ENCODE measurements around the gene SPATS2.

- TF ChIP-seq CTCF (conservative IDR thresholded peaks at IDR 0.05; ENCODE audit: low read depth, low read length) = no peak
- no peak for TF ChIP-seq RAD21 (IDR thresholded peaks at IDR 0.05; ENCODE audit: low read length)
- TF ChIP-seq BHLHE40 (IDR thresholded peaks at IDR 0.05; ENCODE audit: low read depth, low read length) = no peak
- TF ChIP-seq POLR2A (IDR thresholded peaks at IDR 0.05; ENCODE audit: low read depth, low read length) = no peak
- TF ChIP-seq FOS (IDR thresholded peaks at IDR 0.05; ENCODE audit: low read depth, low read length) = no peak
- TF ChIP-seq MAFK (IDR thresholded peaks at IDR 0.05; ENCODE audit: low read depth, low read length) = no peak
- no peak for TF ChIP-seq SMC3 (IDR thresholded peaks at IDR 0.05; ENCODE audit: low read depth, low read length)
- no peak for TF ChIP-seq CHD1 (IDR thresholded peaks at IDR 0.05; ENCODE audit: low read depth, low read length)
Measured at GRCh38 chr12:49346659-49347310, 20.5 kb upstream of the SPATS2 start, which contains the start of gene DNAJC22.

All from IMR-90 (cell line).